Neural progenitor cell (in vitro differentiated cells): ENCODE measurements around the gene DYNLT3. TPM values are rescaled to one million over a fixed set of nuclear protein-coding genes. Genes with fewer than 3 reads are reported as not detected.

Experiments
- DNase-seq: peaks from one replicate; pipeline ENCODE4 v3.0.0-alpha.2; 2016; ENCODE audit warnings: low spot score
- H2AFZ ChIP-seq: fragments of 200-600 bp; sonication (generic); replicated peaks from 2 replicates; pipeline ENCODE4 v1.6.1; 2016; ENCODE audit warnings: antibody characterized with exemption
- H3F3A ChIP-seq: fragments of 200-600 bp; sonication (generic); 2 replicates; pipeline ENCODE4 v1.6.1; 2016; ENCODE audit warnings: antibody characterized with exemption, low read depth
- H3K27ac ChIP-seq: fragments of 200-600 bp; sonication (generic); 2 replicates; pipeline ENCODE4 v1.5.1; 2016; ENCODE audit warnings: mild to moderate bottlenecking
- H3K27me3 ChIP-seq: fragments of 200-600 bp; sonication (generic); 2 replicates; pipeline ENCODE4 v1.6.1; 2016; ENCODE audit warnings: mild to moderate bottlenecking, moderate library complexity
- H3K36me3 ChIP-seq: fragments of 200-600 bp; sonication (generic); 2 replicates; pipeline ENCODE4 v1.5.1; 2016
- H3K4me1 ChIP-seq: fragments of 200-600 bp; sonication (generic); 2 replicates; pipeline ENCODE4 v1.6.1; 2016; ENCODE audit warnings: mixed run types
- H3K4me2 ChIP-seq: fragments of 200-600 bp; sonication (generic); 2 replicates; pipeline ENCODE4 v1.6.1; 2016
- H3K4me3 ChIP-seq: fragments of 200-600 bp; sonication (generic); 2 replicates; pipeline ENCODE4 v1.5.1; 2016
- H3K79me2 ChIP-seq: fragments of 200-600 bp; sonication (generic); 2 replicates; pipeline ENCODE4 v1.6.1; 2016; ENCODE audit warnings: low read depth
- H3K9ac ChIP-seq: fragments of 200-600 bp; sonication (generic); 2 replicates; pipeline ENCODE4 v1.6.1; 2016
- H3K9me3 ChIP-seq: fragments of 200-600 bp; sonication (generic); 2 replicates; pipeline ENCODE4 v1.5.1; 2016; ENCODE audit warnings: low read depth
- H4K20me1 ChIP-seq: fragments of 200-600 bp; sonication (generic); 2 replicates; pipeline ENCODE4 v1.6.1; 2016; ENCODE audit warnings: low read depth
- H3K27ac Mint-ChIP-seq: 3 replicates; pipeline ENCODE4 v1.8.0; 2021; ENCODE audit warnings: mixed read lengths
- H3K27me3 Mint-ChIP-seq: 2 replicates; pipeline ENCODE4 v1.8.0; 2022; ENCODE audit warnings: low read depth, mild to moderate bottlenecking, inconsistent platforms, moderate library complexity, mixed read lengths; ENCODE audit not compliant: insufficient read depth
- H3K36me3 Mint-ChIP-seq: 3 replicates; pipeline ENCODE4 v1.8.0; 2021; ENCODE audit warnings: mixed read lengths
- H3K4me1 Mint-ChIP-seq: 3 replicates; pipeline ENCODE4 v1.8.0; 2021; ENCODE audit warnings: mixed read lengths
- H3K4me3 Mint-ChIP-seq: 3 replicates; pipeline ENCODE4 v1.8.0; 2021; ENCODE audit warnings: mild to moderate bottlenecking, moderate library complexity, mixed read lengths
- H3K9me3 Mint-ChIP-seq: 3 replicates; pipeline ENCODE4 v1.8.0; 2020; ENCODE audit warnings: mixed read lengths
- CTCF ChIP-seq: fragments of 200-600 bp; sonication (generic); IDR thresholded peaks from 2 replicates; pipeline ENCODE4 v1.5.1; 2017; ENCODE audit warnings: antibody characterized with exemption, mild to moderate bottlenecking
- EZH2 ChIP-seq: fragments of 200-600 bp; sonication (generic); IDR thresholded peaks from 2 replicates; pipeline ENCODE4 v1.6.1; 2017; ENCODE audit warnings: antibody characterized with exemption, mild to moderate bottlenecking, moderate library complexity
- EZH2phosphoT487 ChIP-seq: fragments of 200-600 bp; sonication (generic); IDR thresholded peaks from 2 replicates; pipeline ENCODE4 v1.6.1; 2017; ENCODE audit warnings: antibody characterized with exemption
- total RNA-seq: library from RNA; depleted of rRNA; stranded (reverse); fragments of >200 nt; gene quantifications from 2 replicates; pipeline ENCODE4 v1.2.3, GENCODE V29; 2015; ENCODE audit warnings: low replicate concordance

Gene DYNLT3
- total RNA-seq, 1 donor from 2014 or later, result 12.1 TPM

- no peak overlapping the region for H3K4me2 ChIP-seq
- TF ChIP-seq EZH2phosphoT487 (no peak), CTCF (no peak), EZH2 (no peak)
- no peak overlapping the region for H3K9ac ChIP-seq
- no peak overlapping the region for H3K4me3 ChIP-seq
- DNase-seq, result no peak
- H3K27ac ChIP-seq, result no peak overlapping the region
- no peaks in the 10 kb centered on the region for H4K20me1 ChIP-seq
- no peaks in the 10 kb centered on the region for H3K9me3 ChIP-seq
- H3K79me2 ChIP-seq, result no peaks in the 10 kb centered on the region
- no peaks in the 10 kb centered on the region for H3F3A ChIP-seq
- Mint-ChIP-seq H3K4me1 (no peaks in the 10 kb centered on the region), H3K27me3 (no peaks in the 10 kb centered on the region), H3K9me3 (no peaks in the 10 kb centered on the region), H3K27ac (no peak overlapping the region), H3K4me3 (no peak overlapping the region), H3K36me3 (no peaks in the 10 kb centered on the region)
- no peaks in the 10 kb centered on the region for H3K4me1 ChIP-seq
- no peaks in the 10 kb centered on the region for H3K36me3 ChIP-seq
- no peak overlapping the region for H2AFZ ChIP-seq
- H3K27me3 ChIP-seq, result no peaks in the 10 kb centered on the region
Observed at GRCh38 chrX:37802028-37802427, 45.3 kb downstream of the DYNLT3 start.

DNA sequence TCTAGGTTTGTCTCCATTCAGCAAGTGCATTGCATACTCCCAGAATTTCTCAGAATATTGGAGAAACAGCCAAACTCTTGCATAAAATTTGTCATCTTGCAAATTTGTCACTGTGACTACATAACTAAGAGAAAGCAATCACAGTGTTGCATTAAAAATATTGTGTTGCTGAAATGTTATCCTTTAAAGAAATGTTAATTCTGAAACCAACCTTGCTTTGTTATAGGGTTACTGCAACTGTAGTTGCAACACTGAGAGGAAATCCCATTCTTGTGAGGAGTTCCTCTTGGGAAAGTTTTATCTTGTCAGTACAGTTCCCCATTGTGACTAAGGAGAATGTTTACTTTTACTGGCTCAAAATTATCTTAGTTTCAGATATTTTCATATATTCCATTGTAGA, 46.7 kb downstream of the DYNLT3 start:
- no peaks in the 10 kb centered on the region for H3K36me3 Mint-ChIP-seq
- H3K9me3 Mint-ChIP-seq, result no peaks in the 10 kb centered on the region
- Histone ChIP-seq H3K4me2 (no peak overlapping the region), H3F3A (no peaks in the 10 kb centered on the region), H3K27me3 (no peaks in the 10 kb centered on the region), H3K9ac (no peak overlapping the region), H3K4me1 (no peaks in the 10 kb centered on the region), H3K4me3 (no peak overlapping the region), H4K20me1 (no peaks in the 10 kb centered on the region), H3K79me2 (no peaks in the 10 kb centered on the region), H3K36me3 (no peaks in the 10 kb centered on the region), H3K27ac (no peak overlapping the region), H2AFZ (no peak overlapping the region), H3K9me3 (no peaks in the 10 kb centered on the region)
- no peak for DNase-seq
- H3K4me3 Mint-ChIP-seq, result no peak overlapping the region
- no peaks in the 10 kb centered on the region for H3K4me1 Mint-ChIP-seq
- TF ChIP-seq EZH2phosphoT487, result no peak
- no peak for TF ChIP-seq CTCF
- no peak for TF ChIP-seq EZH2
- no peaks in the 10 kb centered on the region for H3K27me3 Mint-ChIP-seq
- no peak overlapping the region for H3K27ac Mint-ChIP-seq

- Histone ChIP-seq H3F3A (no peaks in the 10 kb centered on the region), H3K4me1 (no peaks in the 10 kb centered on the region), H3K79me2 (no peaks in the 10 kb centered on the region), H3K4me3 (no peak overlapping the region), H2AFZ (no peak overlapping the region), H3K9ac (no peak overlapping the region), H3K27me3 (no peaks in the 10 kb centered on the region), H3K36me3 (no peaks in the 10 kb centered on the region), H4K20me1 (no peaks in the 10 kb centered on the region), H3K4me2 (no peak overlapping the region), H3K27ac (no peak overlapping the region), H3K9me3 (no peaks in the 10 kb centered on the region)
- Mint-ChIP-seq H3K36me3 (no peaks in the 10 kb centered on the region), H3K4me3 (no peak overlapping the region), H3K27ac (no peak overlapping the region), H3K27me3 (no peaks in the 10 kb centered on the region), H3K9me3 (no peaks in the 10 kb centered on the region), H3K4me1 (no peaks in the 10 kb centered on the region)
- TF ChIP-seq EZH2phosphoT487 (no peak), EZH2 (no peak), CTCF (no peak)
- DNase-seq, result no peak
Observed at GRCh38 chrX:37799936-37800335, 47.4 kb downstream of the DYNLT3 start.
